ENCODE results near the gene FASN. TPM values are rescaled to one million over a fixed set of nuclear protein-coding genes. Genes with fewer than 3 reads are reported as not detected.
A peak's percentile ranks its signal among the peaks of the same experiment; 100 is the strongest.

FASN gene
- total and polyA plus RNA-seq, 2 of the 13 experiments (the other 11 are each of a cell fraction or from before 2014, with no cell fraction given) = 51.7 to 101 TPM

GRCh38 chr17:82037092-82037888 lies 60.7 kb downstream of the FASN start, which contains the start of gene DCXR (continued):
- TF ChIP-seq, protein P1, sequence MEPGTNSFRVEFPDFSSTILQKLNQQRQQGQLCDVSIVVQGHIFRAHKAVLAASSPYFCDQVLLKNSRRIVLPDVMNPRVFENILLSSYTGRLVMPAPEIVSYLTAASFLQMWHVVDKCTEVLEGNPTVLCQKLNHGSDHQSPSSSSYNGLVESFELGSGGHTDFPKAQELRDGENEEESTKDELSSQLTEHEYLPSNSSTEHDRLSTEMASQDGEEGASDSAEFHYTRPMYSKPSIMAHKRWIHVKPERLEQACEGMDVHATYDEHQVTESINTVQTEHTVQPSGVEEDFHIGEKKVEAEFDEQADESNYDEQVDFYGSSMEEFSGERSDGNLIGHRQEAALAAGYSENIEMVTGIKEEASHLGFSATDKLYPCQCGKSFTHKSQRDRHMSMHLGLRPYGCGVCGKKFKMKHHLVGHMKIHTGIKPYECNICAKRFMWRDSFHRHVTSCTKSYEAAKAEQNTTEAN (CRISPR knock-in tag; conservative IDR thresholded peaks at IDR 0.05) = peak; percentile 16; the same call in 1 of the 2 replicates
- TF ChIP-seq TOE1 (CRISPR knock-in tag; IDR thresholded peaks at IDR 0.05) = 0 out of 2 replicates have a peak, but pooled peaks have one; percentile 42
- peak; percentile 2; the same call in 1 of the 2 replicates for TF ChIP-seq ZNF446 (CRISPR knock-in tag; IDR thresholded peaks at IDR 0.05)
- no peak for TF ChIP-seq SCMH1 (CRISPR knock-in tag; IDR thresholded peaks at IDR 0.05; ENCODE audit: borderline replicate concordance)
- 0 out of 2 replicates have a peak, but pooled peaks have one; percentile 50 for TF ChIP-seq NRL (CRISPR knock-in tag; IDR thresholded peaks at IDR 0.05; ENCODE audit: borderline replicate concordance)
- TF ChIP-seq JARID2 (CRISPR knock-in tag; IDR thresholded peaks at IDR 0.05; ENCODE audit: insufficient replicate concordance) = no peak
- TF ChIP-seq ZNF580 (CRISPR knock-in tag; IDR thresholded peaks at IDR 0.05; ENCODE audit: borderline replicate concordance, low read depth) = peak; percentile 95
- TF ChIP-seq, protein P2, sequence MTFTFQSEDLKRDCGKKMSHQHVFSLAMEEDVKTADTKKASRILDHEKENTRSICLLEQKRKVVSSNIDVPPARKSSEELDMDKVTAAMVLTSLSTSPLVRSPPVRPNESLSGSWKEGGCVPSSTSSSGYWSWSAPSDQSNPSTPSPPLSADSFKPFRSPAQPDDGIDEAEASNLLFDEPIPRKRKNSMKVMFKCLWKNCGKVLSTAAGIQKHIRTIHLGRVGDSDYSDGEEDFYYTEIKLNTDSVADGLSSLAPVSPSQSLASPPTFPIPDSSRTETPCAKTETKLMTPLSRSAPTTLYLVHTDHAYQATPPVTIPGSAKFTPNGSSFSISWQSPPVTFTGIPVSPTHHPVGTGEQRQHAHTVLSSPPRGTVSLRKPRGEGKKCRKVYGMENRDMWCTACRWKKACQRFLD (CRISPR knock-in tag; IDR thresholded peaks at IDR 0.05; ENCODE audit: borderline replicate concordance) = no peak
- peak; percentile 80 for TF ChIP-seq HOMEZ (CRISPR knock-in tag; IDR thresholded peaks at IDR 0.05; ENCODE audit: low read depth)
- no peak for TF ChIP-seq ZFP37 (CRISPR knock-in tag; IDR thresholded peaks at IDR 0.05; ENCODE audit: borderline replicate concordance)
- TF ChIP-seq KLF16 (CRISPR knock-in tag; IDR thresholded peaks at IDR 0.05) = peak in 1 of 2 experiments; percentile 88; a peak in 2 of 4 replicates
- TF ChIP-seq SUZ12 (IDR thresholded peaks at IDR 0.05; ENCODE audit: low read depth, low read length) = no peak
- TF ChIP-seq EZH2 (conservative IDR thresholded peaks at IDR 0.05; ENCODE audit: low read depth, low read length) = no peak
- peak; percentile 83 for TF ChIP-seq THAP11 (CRISPR knock-in tag; IDR thresholded peaks at IDR 0.05)
- no peak for TF ChIP-seq ZNF207 (IDR thresholded peaks at IDR 0.05; ENCODE audit: borderline replicate concordance)
- peak; percentile 93 for TF ChIP-seq KDM3A (CRISPR knock-in tag; IDR thresholded peaks at IDR 0.05; ENCODE audit: low read depth)
- TF ChIP-seq ZKSCAN5 (CRISPR knock-in tag; IDR thresholded peaks at IDR 0.05) = no peak
- TF ChIP-seq RCOR2 (CRISPR knock-in tag; IDR thresholded peaks at IDR 0.05) = no peak
- TF ChIP-seq MIER2 (CRISPR knock-in tag; IDR thresholded peaks at IDR 0.05) = peak; percentile 14
- peak; percentile 97 for TF ChIP-seq ZNF451 (CRISPR knock-in tag; IDR thresholded peaks at IDR 0.05)
- TF ChIP-seq, protein P3, sequence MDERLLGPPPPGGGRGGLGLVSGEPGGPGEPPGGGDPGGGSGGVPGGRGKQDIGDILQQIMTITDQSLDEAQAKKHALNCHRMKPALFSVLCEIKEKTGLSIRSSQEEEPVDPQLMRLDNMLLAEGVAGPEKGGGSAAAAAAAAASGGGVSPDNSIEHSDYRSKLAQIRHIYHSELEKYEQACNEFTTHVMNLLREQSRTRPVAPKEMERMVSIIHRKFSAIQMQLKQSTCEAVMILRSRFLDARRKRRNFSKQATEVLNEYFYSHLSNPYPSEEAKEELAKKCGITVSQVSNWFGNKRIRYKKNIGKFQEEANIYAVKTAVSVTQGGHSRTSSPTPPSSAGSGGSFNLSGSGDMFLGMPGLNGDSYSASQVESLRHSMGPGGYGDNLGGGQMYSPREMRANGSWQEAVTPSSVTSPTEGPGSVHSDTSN (CRISPR knock-in tag; IDR thresholded peaks at IDR 0.05) = no peak
- peak; percentile 85; the same call in 1 of the 2 replicates for TF ChIP-seq WIZ (CRISPR knock-in tag; IDR thresholded peaks at IDR 0.05)
- peak; percentile 70; the same call in 1 of the 2 replicates for TF ChIP-seq KDM5A (IDR thresholded peaks at IDR 0.05; ENCODE audit: borderline replicate concordance, low read length)
- no peak for TF ChIP-seq ZBTB21 (CRISPR knock-in tag; IDR thresholded peaks at IDR 0.05)
- TF ChIP-seq NCOA5 (CRISPR knock-in tag; IDR thresholded peaks at IDR 0.05) = no peak
- TF ChIP-seq ZNF235 (CRISPR knock-in tag; IDR thresholded peaks at IDR 0.05; ENCODE audit: borderline replicate concordance) = no peak

All from HepG2 (cell line).